Kidney epithelial cell (primary cell): Measurements from ENCODE around the gene CD200. TPM values are rescaled to one million over a fixed set of nuclear protein-coding genes. Genes with fewer than 3 reads are reported as not detected.
"Not testable (repeated sequence)": the region's sequence is repeated elsewhere in the genome, so short reads cannot be mapped to it uniquely, and the experiment has no call there.

Experiments
- DNase-seq: peaks from one replicate; pipeline ENCODE4 v3.0.0-alpha.2; 2010; ENCODE audit warnings: low read depth
- H3K27me3 ChIP-seq: 2 replicates; pipeline ENCODE4 v1.6.0; 2011; ENCODE audit warnings: low read length; ENCODE audit not compliant: control insufficient read depth, insufficient read depth
- H3K36me3 ChIP-seq: 2 replicates; pipeline ENCODE4 v1.5.1; 2011; ENCODE audit warnings: low read length; ENCODE audit not compliant: control insufficient read depth, insufficient read depth
- H3K4me3 ChIP-seq: 2 replicates; pipeline ENCODE4 v1.5.1; 2011; ENCODE audit warnings: low read depth, mild to moderate bottlenecking, control low read depth, low read length
- total RNA-seq: library from RNA; depleted of rRNA; stranded (reverse); fragments of >200 nt; gene quantifications from 2 replicates; pipeline ENCODE4 v1.2.3, GENCODE V29; 2015
- TF ChIP-seq, protein P1 (sequence below): IDR thresholded peaks from 2 replicates; pipeline ENCODE4 v1.5.1; 2011; ENCODE audit warnings: mild to moderate bottlenecking, moderate library complexity, low read length, control low read depth, inconsistent platforms; ENCODE audit not compliant: insufficient read depth, poor library complexity, severe bottlenecking

The CD200 gene
- total RNA-seq, 1 donor from 2014 or later, result 19.2 TPM

DNA sequence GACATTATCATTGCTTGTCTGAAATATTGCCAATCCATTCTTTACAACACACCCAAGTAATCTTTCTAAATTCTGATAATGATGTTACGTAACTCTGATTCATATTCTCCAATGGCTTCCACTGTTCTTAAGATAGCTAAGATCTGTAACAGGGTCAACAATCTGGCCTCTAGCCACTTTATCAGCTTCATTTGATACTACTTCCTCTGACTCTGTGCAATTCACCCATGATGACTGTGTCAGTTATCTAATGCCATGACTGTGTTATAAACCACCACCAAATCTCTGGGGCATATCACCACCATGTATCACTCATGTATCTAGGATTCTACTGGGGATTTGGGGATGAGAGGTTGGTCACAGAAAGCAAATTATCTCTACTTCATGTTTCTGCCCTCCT, 44.0 kb downstream of the CD200 start:
- H3K4me3 ChIP-seq, result no peak overlapping the region
- H3K27me3 ChIP-seq, result no peaks in the 10 kb centered on the region
- TF ChIP-seq, protein P1, sequence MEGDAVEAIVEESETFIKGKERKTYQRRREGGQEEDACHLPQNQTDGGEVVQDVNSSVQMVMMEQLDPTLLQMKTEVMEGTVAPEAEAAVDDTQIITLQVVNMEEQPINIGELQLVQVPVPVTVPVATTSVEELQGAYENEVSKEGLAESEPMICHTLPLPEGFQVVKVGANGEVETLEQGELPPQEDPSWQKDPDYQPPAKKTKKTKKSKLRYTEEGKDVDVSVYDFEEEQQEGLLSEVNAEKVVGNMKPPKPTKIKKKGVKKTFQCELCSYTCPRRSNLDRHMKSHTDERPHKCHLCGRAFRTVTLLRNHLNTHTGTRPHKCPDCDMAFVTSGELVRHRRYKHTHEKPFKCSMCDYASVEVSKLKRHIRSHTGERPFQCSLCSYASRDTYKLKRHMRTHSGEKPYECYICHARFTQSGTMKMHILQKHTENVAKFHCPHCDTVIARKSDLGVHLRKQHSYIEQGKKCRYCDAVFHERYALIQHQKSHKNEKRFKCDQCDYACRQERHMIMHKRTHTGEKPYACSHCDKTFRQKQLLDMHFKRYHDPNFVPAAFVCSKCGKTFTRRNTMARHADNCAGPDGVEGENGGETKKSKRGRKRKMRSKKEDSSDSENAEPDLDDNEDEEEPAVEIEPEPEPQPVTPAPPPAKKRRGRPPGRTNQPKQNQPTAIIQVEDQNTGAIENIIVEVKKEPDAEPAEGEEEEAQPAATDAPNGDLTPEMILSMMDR, result no peak
- no peak for DNase-seq
- no peaks in the 10 kb centered on the region for H3K36me3 ChIP-seq

DNA sequence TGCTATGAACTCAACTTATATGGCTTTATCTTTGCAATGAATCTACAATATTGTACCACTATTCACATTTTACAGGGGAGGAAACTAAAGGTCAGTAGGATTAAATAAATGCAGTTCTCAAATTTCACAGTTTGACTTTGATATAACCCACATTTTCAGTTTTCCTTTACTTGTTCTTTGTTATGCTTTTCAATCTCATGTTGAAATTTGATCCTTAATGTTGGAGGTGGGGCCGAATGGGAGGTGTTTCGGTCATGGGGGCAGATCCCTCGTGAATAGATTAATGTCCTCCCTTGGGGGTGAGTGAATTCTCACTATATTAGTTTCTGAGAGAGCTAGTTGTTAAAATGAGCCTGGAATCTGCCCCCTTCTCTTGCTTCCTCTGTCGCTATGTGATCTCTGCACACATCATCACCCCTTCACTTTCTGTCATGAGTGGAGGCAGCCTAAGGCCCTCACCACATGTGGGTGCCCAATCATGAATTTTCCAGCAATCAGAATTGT, 44.7 kb downstream of the CD200 start:
- TF ChIP-seq, protein P1, result no peak
- Histone ChIP-seq H3K36me3 (no peaks in the 10 kb centered on the region), H3K4me3 (no peak overlapping the region), H3K27me3 (no peaks in the 10 kb centered on the region)
- no peak for DNase-seq

DNA sequence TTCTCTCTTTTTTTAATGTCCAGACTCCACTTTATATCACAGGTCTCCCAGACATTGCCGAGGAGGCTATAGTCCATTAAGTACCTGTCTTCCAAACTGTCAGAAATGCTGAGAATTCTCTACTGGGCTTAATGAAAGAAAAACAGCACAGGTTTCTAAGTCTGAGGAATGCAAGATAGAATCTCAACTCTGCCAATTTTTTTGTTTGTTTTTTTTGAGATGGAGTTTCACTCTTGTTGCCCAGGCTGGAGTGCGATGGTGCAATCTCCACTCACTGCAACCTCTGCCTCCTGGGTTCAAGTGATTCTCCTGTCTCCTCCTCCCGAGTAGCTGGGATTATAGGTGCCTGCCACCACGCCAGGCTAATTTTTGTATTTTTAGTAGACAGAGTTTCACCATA, 45.4 kb downstream of the CD200 start:
- DNase-seq, result peak; percentile 45
- not testable (repeated sequence) for H3K36me3 ChIP-seq, H3K4me3 ChIP-seq, H3K27me3 ChIP-seq

DNA sequence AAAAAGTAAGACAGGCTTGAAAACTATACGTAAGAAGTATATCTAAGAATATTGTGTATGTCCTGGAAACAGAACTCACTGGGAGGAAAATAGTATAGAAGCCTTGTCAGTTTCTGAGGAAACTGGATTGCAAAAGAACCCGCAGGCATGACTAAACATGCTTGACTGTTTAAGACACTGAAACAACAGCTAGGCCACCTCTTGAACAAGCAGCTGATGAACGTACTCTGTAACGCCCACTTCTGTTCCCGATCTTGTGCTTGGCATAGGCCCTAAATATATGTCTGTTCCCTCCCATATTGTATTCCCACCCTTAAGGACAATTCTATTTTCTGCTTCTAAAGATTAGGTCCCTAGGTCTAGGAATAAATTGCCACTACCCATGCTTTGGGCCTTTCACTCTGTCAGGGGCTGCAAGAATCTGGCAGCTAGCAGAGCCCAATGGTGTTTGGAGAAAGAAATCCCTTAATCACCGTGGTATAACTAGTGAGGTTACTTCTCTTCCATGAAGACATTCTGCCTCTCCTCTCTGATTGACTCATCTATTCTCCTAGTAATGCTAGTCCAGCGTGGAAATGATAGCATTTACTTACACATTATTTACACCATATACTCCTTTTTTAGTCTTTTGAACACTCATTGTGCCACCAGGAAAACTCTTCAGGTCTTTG, 46.2 kb downstream of the CD200 start:
- no peak overlapping the region for H3K4me3 ChIP-seq
- TF ChIP-seq, protein P1, result no peak
- H3K27me3 ChIP-seq, result no peaks in the 10 kb centered on the region
- DNase-seq, result no peak
- H3K36me3 ChIP-seq, result no peaks in the 10 kb centered on the region

DNA sequence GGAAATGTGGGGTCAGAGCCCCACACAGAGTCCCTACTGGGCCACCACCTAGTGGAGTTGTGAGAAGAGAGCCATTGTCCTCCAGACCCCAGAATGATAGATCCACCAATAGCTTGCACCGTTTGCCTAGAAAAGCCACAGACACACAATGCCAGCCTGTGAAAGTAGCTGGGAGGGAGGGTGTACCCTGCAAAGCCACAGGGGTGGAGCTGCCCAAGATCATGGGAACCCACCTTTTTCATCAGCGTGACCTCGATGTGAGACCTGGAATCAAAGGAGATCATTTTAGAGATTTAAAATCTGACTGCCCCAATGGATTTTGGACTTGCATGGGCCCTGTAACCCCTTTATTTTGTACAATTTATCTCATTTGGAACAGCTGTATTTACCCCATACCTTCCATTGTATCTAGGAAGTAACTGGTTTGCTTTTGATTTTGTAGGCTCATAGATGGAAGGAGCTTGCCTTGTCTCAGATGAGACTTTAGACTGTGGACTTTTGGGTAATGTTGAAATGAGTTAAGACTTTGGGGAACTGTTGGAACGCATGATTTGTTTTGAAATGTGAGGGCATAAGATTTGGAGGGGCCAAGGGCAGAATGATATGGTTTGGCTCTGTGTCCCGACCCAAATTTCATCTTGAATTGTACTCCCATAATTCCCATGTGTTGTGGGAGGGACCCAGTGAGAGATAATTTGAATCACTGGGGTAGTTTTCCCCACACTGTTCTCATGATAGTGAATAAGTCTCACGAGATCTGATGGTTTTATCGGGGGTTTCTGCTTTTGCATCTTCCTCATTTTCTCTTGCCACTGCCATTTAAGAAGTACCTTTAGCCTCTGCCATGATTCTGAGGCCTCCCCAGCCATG, 49.0 kb downstream of the CD200 start:
- DNase-seq, result no peak
- TF ChIP-seq, protein P1, result no peak
- H3K36me3 ChIP-seq, result no peaks in the 10 kb centered on the region
- H3K27me3 ChIP-seq, result no peaks in the 10 kb centered on the region
- H3K4me3 ChIP-seq, result no peak overlapping the region

DNA sequence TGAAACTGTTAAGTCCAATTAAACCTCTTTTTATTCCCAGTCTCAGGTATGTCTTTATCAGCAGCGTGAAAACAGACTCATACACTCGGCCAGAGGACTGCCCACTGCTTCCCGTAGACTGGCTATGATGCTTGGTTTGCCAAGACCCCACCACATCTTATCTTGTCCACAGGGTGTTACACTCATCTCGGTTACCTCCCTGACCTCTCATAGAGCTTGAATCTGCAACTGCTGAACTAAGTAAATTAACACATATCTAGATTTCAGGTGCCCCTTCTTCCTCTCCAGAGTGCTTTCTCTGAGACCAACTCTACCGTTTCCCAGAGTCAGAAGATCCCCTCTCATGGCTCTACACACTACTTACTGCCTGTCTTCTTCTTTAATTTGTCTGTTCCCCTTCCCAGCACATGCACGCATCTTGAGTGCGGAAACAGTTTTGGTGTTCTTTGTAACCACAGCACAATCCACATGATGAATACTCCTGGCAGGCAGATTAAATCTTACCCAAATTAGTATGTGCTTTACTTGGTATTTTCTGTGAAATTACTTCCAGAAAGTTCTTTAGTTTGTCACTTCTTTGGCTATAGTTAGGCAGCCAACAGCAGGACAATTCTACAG, 49.7 kb downstream of the CD200 start:
- Histone ChIP-seq H3K27me3 (no peaks in the 10 kb centered on the region), H3K36me3 (no peaks in the 10 kb centered on the region), H3K4me3 (no peak overlapping the region)
- no peak for DNase-seq
- TF ChIP-seq, protein P1, result no peak
